ENCODE measurements around the gene OPHN1. TPM values are rescaled to one million over a fixed set of nuclear protein-coding genes. Genes with fewer than 3 reads are reported as not detected.

Gene OPHN1
- total RNA-seq, 6 donors from 2014 or later = 10.0 to 40.9 (median 10.8) TPM

GRCh38 chrX:68121371-68121770 lies 311.9 kb downstream of the OPHN1 start:
- no peaks in the 10 kb centered on the region for H3K9me3 ChIP-seq

GRCh38 chrX:68115371-68115770 lies 317.9 kb downstream of the OPHN1 start:
- Histone ChIP-seq H3K27ac (no peak overlapping the region), H3K4me1 (no peaks in the 10 kb centered on the region), H3K36me3 (peaks cover 0 to 9% (median 2%) of the 10 kb centered on the region in 4 donors), H3K9me3 (no peaks in the 10 kb centered on the region), H3K4me3 (no peak overlapping the region), H3K27me3 (no peaks in the 10 kb centered on the region)
- DNase-seq (no peak), ATAC-seq (ENCODE audit: low FRiP score in 2 of 2) (no peak)
- no peak for TF ChIP-seq POLR2A (IDR thresholded peaks at IDR 0.05)
- no peak for TF ChIP-seq EP300 (IDR thresholded peaks at IDR 0.05)
- no peak for TF ChIP-seq POLR2AphosphoS5 (IDR thresholded peaks at IDR 0.05)
- TF ChIP-seq CTCF (IDR thresholded peaks at IDR 0.05) = no peak

More at GRCh38 chrX:68121371-68121770, 311.9 kb downstream of the OPHN1 start:
- DNase-seq (peak in 1 of 2 donors; percentile 21), ATAC-seq (ENCODE audit: low FRiP score in 2 of 2) (no peak)
- WGBS, 2 donors = 37 to 54% methylated on average over 1 of the region's 1 CpG
- TF ChIP-seq CTCF (IDR thresholded peaks at IDR 0.05) (no peak), POLR2AphosphoS5 (IDR thresholded peaks at IDR 0.05) (no peak), EP300 (IDR thresholded peaks at IDR 0.05) (no peak), POLR2A (IDR thresholded peaks at IDR 0.05) (no peak)
- Histone ChIP-seq H3K4me1 (no peaks in the 10 kb centered on the region), H3K27me3 (no peaks in the 10 kb centered on the region), H3K4me3 (no peak overlapping the region), H3K36me3 (peaks cover 0 to 3% (median 0%) of the 10 kb centered on the region in 4 donors), H3K27ac (no peak overlapping the region)

- DNase-seq = no peak
- 64 to 76% methylated on average over 4 of the region's 4 CpGs for WGBS, 2 donors
- no peaks in the 10 kb centered on the region for H3K9me3 ChIP-seq
- no peak overlapping the region for H3K27ac ChIP-seq
- H3K36me3 ChIP-seq = peaks cover 0 to 11% (median 2%) of the 10 kb centered on the region in 4 donors
- H3K27me3 ChIP-seq = no peaks in the 10 kb centered on the region
- no peak overlapping the region for H3K4me3 ChIP-seq
- ATAC-seq (ENCODE audit: low FRiP score in 2 of 2) = peak in 1 of 2 donors; percentile 45
- no peaks in the 10 kb centered on the region for H3K4me1 ChIP-seq
- TF ChIP-seq POLR2A (IDR thresholded peaks at IDR 0.05) (no peak), CTCF (IDR thresholded peaks at IDR 0.05) (no peak), EP300 (IDR thresholded peaks at IDR 0.05) (no peak), POLR2AphosphoS5 (IDR thresholded peaks at IDR 0.05) (no peak)
These were observed 318.6 kb downstream of the OPHN1 start for GRCh38 chrX:68114573-68115129.

GRCh38 chrX:68113837-68114572 lies 319.3 kb downstream of the OPHN1 start:
- 63 to 72% methylated on average over 2 to 5 of the region's 5 CpGs for WGBS, 2 donors
- H3K27me3 ChIP-seq = no peaks in the 10 kb centered on the region
- no peak for ATAC-seq (ENCODE audit: low FRiP score in 2 of 2)

GRCh38 chrX:68112321-68112720 lies 321.0 kb downstream of the OPHN1 start:
- DNase-seq = no peak
- WGBS, 2 donors = 55 to 68% methylated on average over 3 of the region's 3 CpGs
- no peak overlapping the region for H3K27ac ChIP-seq
- TF ChIP-seq POLR2AphosphoS5 (IDR thresholded peaks at IDR 0.05) (no peak), CTCF (IDR thresholded peaks at IDR 0.05) (no peak), EP300 (IDR thresholded peaks at IDR 0.05) (no peak), POLR2A (IDR thresholded peaks at IDR 0.05) (no peak)
- no peaks in the 10 kb centered on the region for H3K4me1 ChIP-seq
- H3K27me3 ChIP-seq = no peaks in the 10 kb centered on the region
- no peak for ATAC-seq (ENCODE audit: low FRiP score in 2 of 2)
- H3K4me3 ChIP-seq = no peak overlapping the region
- peaks cover 0 to 12% (median 2%) of the 10 kb centered on the region in 4 donors for H3K36me3 ChIP-seq
- no peaks in the 10 kb centered on the region for H3K9me3 ChIP-seq

More at GRCh38 chrX:68113837-68114572, 319.3 kb downstream of the OPHN1 start:
- H3K36me3 ChIP-seq = peaks cover 0 to 15% (median 2%) of the 10 kb centered on the region in 4 donors
- H3K4me1 ChIP-seq = no peaks in the 10 kb centered on the region
- no peak overlapping the region for H3K4me3 ChIP-seq
- no peak for DNase-seq
- no peaks in the 10 kb centered on the region for H3K9me3 ChIP-seq
- no peak for TF ChIP-seq POLR2A (IDR thresholded peaks at IDR 0.05)
- no peak overlapping the region for H3K27ac ChIP-seq

Measured in upper lobe of left lung (tissue), 6 donors.